Measurements from ENCODE around the gene ERCC2. TPM values are rescaled to one million over a fixed set of nuclear protein-coding genes. Genes with fewer than 3 reads are reported as not detected.

The ERCC2 gene
- total and polyA plus RNA-seq, 9 donors = 6.3 to 18.6 (median 16.8) TPM

DNA sequence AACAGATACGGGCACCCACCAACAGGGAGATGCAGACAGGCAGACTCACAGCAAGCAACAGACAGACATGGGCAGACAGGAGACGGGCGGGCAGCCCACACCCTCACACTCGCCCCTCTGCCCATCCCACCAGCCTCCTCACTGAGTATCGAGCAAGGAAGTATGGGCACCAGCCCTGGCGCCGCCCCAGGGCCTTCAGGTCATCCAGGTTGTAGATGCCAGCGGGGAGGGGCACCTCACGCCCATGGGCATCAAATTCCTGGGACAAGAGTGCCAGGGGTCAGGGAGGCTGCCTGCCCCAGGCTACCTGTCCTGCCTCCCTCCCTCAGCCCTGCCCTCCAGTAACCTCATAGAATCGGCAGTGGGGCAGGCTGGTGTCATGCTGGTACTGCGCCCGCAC, 5.7 kb downstream of the ERCC2 start:
- TF ChIP-seq, protein P1, sequence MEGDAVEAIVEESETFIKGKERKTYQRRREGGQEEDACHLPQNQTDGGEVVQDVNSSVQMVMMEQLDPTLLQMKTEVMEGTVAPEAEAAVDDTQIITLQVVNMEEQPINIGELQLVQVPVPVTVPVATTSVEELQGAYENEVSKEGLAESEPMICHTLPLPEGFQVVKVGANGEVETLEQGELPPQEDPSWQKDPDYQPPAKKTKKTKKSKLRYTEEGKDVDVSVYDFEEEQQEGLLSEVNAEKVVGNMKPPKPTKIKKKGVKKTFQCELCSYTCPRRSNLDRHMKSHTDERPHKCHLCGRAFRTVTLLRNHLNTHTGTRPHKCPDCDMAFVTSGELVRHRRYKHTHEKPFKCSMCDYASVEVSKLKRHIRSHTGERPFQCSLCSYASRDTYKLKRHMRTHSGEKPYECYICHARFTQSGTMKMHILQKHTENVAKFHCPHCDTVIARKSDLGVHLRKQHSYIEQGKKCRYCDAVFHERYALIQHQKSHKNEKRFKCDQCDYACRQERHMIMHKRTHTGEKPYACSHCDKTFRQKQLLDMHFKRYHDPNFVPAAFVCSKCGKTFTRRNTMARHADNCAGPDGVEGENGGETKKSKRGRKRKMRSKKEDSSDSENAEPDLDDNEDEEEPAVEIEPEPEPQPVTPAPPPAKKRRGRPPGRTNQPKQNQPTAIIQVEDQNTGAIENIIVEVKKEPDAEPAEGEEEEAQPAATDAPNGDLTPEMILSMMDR (IDR thresholded peaks at IDR 0.05) = no peak
- no peak for TF ChIP-seq POLR2A (IDR thresholded peaks at IDR 0.05)
- 89 to 93% (median 92%) methylated on average over 12 of the region's 12 CpGs for WGBS, 3 donors
- Histone ChIP-seq H3K27ac (no peak overlapping the region), H3K4me3 (no peak overlapping the region), H3K27me3 (no peaks in the 10 kb centered on the region), H3K4me1 (ENCODE audit: insufficient read depth) (no peaks in the 10 kb centered on the region), H3K9me3 (no peaks in the 10 kb centered on the region), H3K36me3 (no peaks in the 10 kb centered on the region)
- DNase-seq = no peak
- intact Hi-C loops (cut with DNase I) = no loop called here

DNA sequence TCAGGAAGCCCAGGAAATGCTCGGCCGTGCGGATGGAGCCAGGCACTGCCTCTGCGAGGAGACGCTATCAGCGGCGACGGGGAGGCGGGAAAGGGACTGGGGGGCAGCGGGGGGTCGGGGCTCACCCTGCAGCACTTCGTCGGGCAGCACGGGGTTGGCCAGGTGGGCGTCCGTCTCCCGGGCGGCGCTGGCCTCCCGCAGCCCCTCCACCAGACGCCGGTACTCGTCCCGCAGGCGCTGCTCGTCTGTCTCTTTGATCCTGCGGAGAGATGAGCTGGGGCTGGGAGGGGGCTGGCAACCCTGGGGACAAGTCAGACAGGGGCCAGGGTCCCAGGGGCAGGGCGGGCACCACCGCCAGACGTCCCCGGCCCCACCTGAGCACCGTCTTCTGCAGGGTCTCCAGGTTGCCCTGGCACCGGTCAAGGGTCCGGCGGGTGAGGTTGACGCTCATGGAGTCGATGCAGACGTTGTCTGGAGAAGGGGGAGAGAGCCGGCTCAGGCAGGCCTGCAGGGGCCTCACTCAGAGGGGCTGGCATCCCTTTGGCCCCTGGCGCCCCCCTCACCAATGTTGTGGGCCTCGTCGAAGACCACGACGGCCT, 6.4 kb downstream of the ERCC2 start:
- 82 to 87% (median 83%) methylated on average over 41 to 44 of the region's 44 CpGs for whole genome bisulfite sequencing, 3 donors
- no peak for DNase-seq
- TF ChIP-seq POLR2A (IDR thresholded peaks at IDR 0.05) (no peak), EP300 (IDR thresholded peaks at IDR 0.05) (no peak)
- TF ChIP-seq, protein P1 (IDR thresholded peaks at IDR 0.05) = no peak
- Histone ChIP-seq H3K27me3 (no peaks in the 10 kb centered on the region), H3K4me3 (no peak overlapping the region), H3K27ac (no peak overlapping the region), H3K36me3 (no peaks in the 10 kb centered on the region), H3K9me3 (no peaks in the 10 kb centered on the region), H3K4me1 (ENCODE audit: insufficient read depth) (no peaks in the 10 kb centered on the region)
- intact Hi-C loops (cut with DNase I) = no loop called here

DNA sequence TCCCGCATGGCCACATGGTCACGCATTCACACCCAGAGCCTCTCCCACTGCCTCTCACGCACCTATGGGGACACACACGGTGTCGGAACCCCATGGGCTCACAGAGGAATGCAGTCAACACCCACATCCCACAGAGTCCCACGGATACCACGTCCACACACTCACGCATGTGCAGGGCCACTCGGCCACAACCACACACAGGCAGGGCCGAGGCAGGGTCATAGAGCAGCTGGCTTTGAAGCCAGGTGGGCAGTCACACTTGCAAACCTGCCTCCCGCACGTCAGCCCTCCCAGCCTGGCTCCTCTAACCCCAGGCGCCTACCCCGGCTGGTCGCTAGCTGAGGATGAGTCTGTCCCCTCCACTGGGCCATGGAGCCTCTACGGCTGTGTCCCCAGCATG, 8.1 kb downstream of the ERCC2 start:
- Histone ChIP-seq H3K27ac (no peak overlapping the region), H3K4me1 (ENCODE audit: insufficient read depth) (no peaks in the 10 kb centered on the region), H3K9me3 (no peaks in the 10 kb centered on the region), H3K4me3 (no peak overlapping the region), H3K27me3 (no peaks in the 10 kb centered on the region), H3K36me3 (no peaks in the 10 kb centered on the region)
- no peak for DNase-seq
- TF ChIP-seq POLR2A (IDR thresholded peaks at IDR 0.05) = no peak
- no peak for TF ChIP-seq EP300 (IDR thresholded peaks at IDR 0.05)
- TF ChIP-seq, protein P1 (IDR thresholded peaks at IDR 0.05) = no peak
- intact Hi-C loops (cut with DNase I) = no loop called here
- WGBS, 3 donors = 89 to 91% (median 89%) methylated on average over 16 of the region's 16 CpGs

DNA sequence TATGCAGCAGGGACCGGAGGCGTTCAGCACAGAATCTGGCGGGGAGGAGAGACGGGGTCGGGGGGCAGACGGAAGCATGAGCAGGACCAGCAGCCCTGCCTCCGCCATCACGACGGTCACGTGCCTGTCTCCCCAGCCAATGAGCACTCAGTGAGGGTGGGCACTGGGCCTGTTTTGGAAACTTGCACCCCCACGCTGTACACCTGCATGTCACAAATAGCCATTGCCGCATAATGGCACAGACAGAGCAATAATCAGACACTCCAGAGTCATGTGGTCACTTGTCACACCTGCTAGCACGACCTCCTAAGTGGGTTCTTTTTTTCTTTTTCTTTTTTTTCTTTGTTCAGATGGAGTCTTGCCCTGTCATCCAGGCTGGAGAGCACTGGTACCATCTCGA, 8.8 kb downstream of the ERCC2 start:
- Histone ChIP-seq H3K27me3 (no peaks in the 10 kb centered on the region), H3K4me1 (ENCODE audit: insufficient read depth) (no peaks in the 10 kb centered on the region), H3K27ac (no peak overlapping the region), H3K4me3 (no peak overlapping the region), H3K36me3 (no peaks in the 10 kb centered on the region), H3K9me3 (no peaks in the 10 kb centered on the region)
- TF ChIP-seq POLR2A (IDR thresholded peaks at IDR 0.05) (no peak), EP300 (IDR thresholded peaks at IDR 0.05) (no peak)
- TF ChIP-seq, protein P1 (IDR thresholded peaks at IDR 0.05) = no peak
- DNase-seq = no peak
- 87 to 90% (median 90%) methylated on average over 14 of the region's 14 CpGs for WGBS, 3 donors
- intact Hi-C loops (cut with DNase I) = no loop called here

Data from ovary (tissue), 9 donors.